GM12878 (cell line): Measurements from ENCODE around the gene E2F1.

Experiments
- CREM ChIP-seq: IDR thresholded peaks from 2 replicates; pipeline ENCODE4 v1.6.1; 2014; ENCODE audit warnings: antibody characterized with exemption, low read depth
- EP300 ChIP-seq, 2 experiments: fragments of 150-350 bp in 1 of 2; IDR thresholded peaks; 2 replicates each; pipeline ENCODE4 v1.6.1; 2011 to 2012; ENCODE audit warnings: low read depth in 2 of 2, low read length in 2 of 2, borderline replicate concordance in 1 of 2, improper control_type of control experiment in 1 of 2, inconsistent platforms in 1 of 2; ENCODE audit not compliant: control insufficient read depth in 1 of 2
- EZH2 ChIP-seq: IDR thresholded peaks from 2 replicates; pipeline ENCODE4 v1.6.1; 2012; ENCODE audit warnings: low read depth, mild to moderate bottlenecking, control low read depth, inconsistent platforms, low read length, borderline replicate concordance; ENCODE audit not compliant: control insufficient read depth
- HDAC2 ChIP-seq: fragments of 200-600 bp; sonication (generic); IDR thresholded peaks from 2 replicates; pipeline ENCODE4 v1.6.1; 2017
- KDM1A ChIP-seq: fragments of 200-600 bp; sonication (generic); IDR thresholded peaks from 2 replicates; pipeline ENCODE4 v1.6.1; 2016; ENCODE audit warnings: borderline replicate concordance
- NFIC ChIP-seq: IDR thresholded peaks from 2 replicates; pipeline ENCODE4 v1.6.1; 2012; ENCODE audit warnings: low read depth, mild to moderate bottlenecking, inconsistent platforms, low read length, moderate library complexity
- POLR2AphosphoS5 ChIP-seq: IDR thresholded peaks from 2 replicates; pipeline ENCODE4 v1.6.1; 2011; ENCODE audit warnings: mild to moderate bottlenecking, low read length, inconsistent platforms
- RUNX3 ChIP-seq: IDR thresholded peaks from 2 replicates; pipeline ENCODE4 v1.6.1; 2012; ENCODE audit warnings: low read length, inconsistent platforms
- TCF3 ChIP-seq: IDR thresholded peaks from 2 replicates; pipeline ENCODE4 v1.6.1; 2012; ENCODE audit warnings: low read depth, mild to moderate bottlenecking, low read length, borderline replicate concordance; ENCODE audit not compliant: insufficient read depth
- TF ChIP-seq, protein P1 (sequence below), 3 experiments: IDR thresholded peaks in 2 of 3; conservative IDR thresholded peaks in 1 of 3; 2 replicates each; pipeline ENCODE4 v1.5.1; 2011; ENCODE audit warnings: low read depth in 3 of 3, low read length in 3 of 3, mild to moderate bottlenecking in 3 of 3, control low read depth in 2 of 3, moderate library complexity in 2 of 3, inconsistent platforms in 1 of 3, mixed read lengths in 1 of 3; ENCODE audit not compliant: control insufficient read depth in 2 of 3, insufficient read depth in 1 of 3; ENCODE audit errors: extremely low read depth in 1 of 3
- TF ChIP-seq, protein P2 (sequence below): fragments of 150-350 bp; IDR thresholded peaks from 2 replicates; pipeline ENCODE4 v1.6.1; 2016; ENCODE audit warnings: low read depth, low read length
- TF ChIP-seq, protein P3 (sequence below): IDR thresholded peaks from 2 replicates; pipeline ENCODE4 v1.6.1; 2011; ENCODE audit warnings: borderline replicate concordance, low read depth, mild to moderate bottlenecking, moderate library complexity, mixed read lengths, low read length; ENCODE audit not compliant: insufficient read depth; ENCODE audit errors: extremely low read length

DNA sequence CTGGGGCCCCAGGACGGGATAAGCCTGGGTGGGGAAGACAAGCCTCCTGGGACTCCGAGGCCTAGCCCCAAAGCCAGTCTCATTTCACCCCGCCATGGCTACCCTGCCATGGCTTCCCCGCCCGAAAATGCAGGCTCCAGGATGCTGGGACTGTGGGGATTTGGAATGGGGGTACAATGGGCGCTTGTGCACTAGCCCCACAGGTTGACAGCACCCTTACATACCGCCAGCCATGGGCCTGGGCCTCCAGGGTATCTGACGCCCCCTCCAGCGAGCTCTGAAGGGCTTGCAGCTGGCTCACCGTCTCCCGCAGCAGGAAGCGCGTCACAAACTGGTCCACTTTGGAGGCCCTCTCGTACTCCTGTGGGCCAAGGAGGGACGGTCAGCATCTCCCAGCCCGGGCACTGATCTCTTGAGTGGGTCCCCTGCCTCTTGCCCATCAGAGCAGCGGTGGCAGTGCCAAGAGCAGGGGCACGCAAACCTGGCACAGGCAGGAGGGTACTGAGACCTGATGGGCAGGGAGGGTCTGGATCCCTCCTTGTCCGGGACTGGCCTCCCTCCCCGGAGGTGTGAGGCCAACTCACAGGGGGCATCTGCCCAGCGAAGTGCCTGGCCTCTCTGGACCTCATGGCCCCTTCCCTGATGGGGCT lies 26.0 kb downstream of the E2F1 start:
- TF ChIP-seq CREM (no peak), EZH2 (no peak), TCF3 (no peak), HDAC2 (no peak), NFIC (no peak), RUNX3 (no peak), KDM1A (no peak), POLR2AphosphoS5 (no peak), EP300 (IDR thresholded peaks at IDR 0.05; ENCODE audit: borderline replicate concordance in 1 of 2, control insufficient read depth in 1 of 2, low read depth in 2 of 2, low read length in 2 of 2) (no peak)
- TF ChIP-seq, protein P1, sequence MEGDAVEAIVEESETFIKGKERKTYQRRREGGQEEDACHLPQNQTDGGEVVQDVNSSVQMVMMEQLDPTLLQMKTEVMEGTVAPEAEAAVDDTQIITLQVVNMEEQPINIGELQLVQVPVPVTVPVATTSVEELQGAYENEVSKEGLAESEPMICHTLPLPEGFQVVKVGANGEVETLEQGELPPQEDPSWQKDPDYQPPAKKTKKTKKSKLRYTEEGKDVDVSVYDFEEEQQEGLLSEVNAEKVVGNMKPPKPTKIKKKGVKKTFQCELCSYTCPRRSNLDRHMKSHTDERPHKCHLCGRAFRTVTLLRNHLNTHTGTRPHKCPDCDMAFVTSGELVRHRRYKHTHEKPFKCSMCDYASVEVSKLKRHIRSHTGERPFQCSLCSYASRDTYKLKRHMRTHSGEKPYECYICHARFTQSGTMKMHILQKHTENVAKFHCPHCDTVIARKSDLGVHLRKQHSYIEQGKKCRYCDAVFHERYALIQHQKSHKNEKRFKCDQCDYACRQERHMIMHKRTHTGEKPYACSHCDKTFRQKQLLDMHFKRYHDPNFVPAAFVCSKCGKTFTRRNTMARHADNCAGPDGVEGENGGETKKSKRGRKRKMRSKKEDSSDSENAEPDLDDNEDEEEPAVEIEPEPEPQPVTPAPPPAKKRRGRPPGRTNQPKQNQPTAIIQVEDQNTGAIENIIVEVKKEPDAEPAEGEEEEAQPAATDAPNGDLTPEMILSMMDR (IDR thresholded peaks at IDR 0.05 in 2 of 3, conservative IDR thresholded peaks at IDR 0.05 in 1 of 3; ENCODE audit: control insufficient read depth in 2 of 3, extremely low read depth in 1 of 3, insufficient read depth in 1 of 3, low read depth in 3 of 3, low read length in 3 of 3), result no peak
- TF ChIP-seq, protein P2, sequence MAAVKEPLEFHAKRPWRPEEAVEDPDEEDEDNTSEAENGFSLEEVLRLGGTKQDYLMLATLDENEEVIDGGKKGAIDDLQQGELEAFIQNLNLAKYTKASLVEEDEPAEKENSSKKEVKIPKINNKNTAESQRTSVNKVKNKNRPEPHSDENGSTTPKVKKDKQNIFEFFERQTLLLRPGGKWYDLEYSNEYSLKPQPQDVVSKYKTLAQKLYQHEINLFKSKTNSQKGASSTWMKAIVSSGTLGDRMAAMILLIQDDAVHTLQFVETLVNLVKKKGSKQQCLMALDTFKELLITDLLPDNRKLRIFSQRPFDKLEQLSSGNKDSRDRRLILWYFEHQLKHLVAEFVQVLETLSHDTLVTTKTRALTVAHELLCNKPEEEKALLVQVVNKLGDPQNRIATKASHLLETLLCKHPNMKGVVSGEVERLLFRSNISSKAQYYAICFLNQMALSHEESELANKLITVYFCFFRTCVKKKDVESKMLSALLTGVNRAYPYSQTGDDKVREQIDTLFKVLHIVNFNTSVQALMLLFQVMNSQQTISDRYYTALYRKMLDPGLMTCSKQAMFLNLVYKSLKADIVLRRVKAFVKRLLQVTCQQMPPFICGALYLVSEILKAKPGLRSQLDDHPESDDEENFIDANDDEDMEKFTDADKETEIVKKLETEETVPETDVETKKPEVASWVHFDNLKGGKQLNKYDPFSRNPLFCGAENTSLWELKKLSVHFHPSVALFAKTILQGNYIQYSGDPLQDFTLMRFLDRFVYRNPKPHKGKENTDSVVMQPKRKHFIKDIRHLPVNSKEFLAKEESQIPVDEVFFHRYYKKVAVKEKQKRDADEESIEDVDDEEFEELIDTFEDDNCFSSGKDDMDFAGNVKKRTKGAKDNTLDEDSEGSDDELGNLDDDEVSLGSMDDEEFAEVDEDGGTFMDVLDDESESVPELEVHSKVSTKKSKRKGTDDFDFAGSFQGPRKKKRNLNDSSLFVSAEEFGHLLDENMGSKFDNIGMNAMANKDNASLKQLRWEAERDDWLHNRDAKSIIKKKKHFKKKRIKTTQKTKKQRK, result no peak
- TF ChIP-seq, protein P3, sequence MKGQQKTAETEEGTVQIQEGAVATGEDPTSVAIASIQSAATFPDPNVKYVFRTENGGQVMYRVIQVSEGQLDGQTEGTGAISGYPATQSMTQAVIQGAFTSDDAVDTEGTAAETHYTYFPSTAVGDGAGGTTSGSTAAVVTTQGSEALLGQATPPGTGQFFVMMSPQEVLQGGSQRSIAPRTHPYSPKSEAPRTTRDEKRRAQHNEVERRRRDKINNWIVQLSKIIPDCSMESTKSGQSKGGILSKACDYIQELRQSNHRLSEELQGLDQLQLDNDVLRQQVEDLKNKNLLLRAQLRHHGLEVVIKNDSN, result no peak
